GM18526 (cell line): ENCODE results near the gene ACE.

Source experiments
- POLR2A ChIP-seq: IDR thresholded peaks from 3 replicates; pipeline ENCODE4 v1.6.1; 2011; ENCODE audit not compliant: insufficient read length; ENCODE audit errors: extremely low read depth

ACE gene

DNA sequence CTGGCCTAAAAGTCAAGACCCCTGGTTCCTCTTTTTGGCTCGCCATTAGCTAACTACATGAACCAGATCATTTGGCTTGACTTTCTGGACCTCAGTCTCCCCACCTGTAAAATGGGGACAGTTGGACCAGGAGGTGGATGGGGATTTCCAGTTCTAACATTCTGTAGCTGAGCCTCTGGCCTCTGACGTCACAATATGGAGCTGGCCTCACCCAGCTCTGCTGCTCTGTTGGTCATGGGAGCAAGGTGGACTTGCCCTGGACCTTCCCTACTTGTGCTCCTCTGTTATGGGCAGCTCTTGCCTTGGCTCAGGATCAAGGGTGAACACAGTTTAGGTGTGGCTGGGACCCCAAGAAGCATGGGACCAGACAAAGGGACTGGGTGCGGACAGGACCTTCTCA is 29.8 kb downstream of the ACE start:
- no peak for TF ChIP-seq POLR2A

DNA sequence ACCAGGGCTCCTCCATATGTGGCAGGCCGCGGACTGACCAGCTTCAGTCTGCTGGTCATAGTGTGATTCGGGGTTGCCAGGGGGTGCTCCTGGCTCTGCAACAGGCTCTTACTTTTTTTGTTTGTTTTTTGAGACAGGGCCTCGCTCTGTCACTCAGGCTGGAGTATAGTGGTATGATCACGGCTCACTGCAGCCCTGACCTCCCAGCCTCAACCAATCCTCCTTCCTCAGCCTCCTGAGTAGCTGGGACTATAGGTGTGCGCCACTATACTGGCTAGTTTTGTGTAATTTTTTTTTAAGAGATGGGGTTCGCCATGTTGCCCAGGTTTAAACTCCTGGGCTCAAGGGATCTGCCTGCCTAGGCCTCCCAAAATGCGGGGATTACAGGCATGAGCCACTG is 34.5 kb downstream of the ACE start:
- TF ChIP-seq POLR2A = no peak

DNA sequence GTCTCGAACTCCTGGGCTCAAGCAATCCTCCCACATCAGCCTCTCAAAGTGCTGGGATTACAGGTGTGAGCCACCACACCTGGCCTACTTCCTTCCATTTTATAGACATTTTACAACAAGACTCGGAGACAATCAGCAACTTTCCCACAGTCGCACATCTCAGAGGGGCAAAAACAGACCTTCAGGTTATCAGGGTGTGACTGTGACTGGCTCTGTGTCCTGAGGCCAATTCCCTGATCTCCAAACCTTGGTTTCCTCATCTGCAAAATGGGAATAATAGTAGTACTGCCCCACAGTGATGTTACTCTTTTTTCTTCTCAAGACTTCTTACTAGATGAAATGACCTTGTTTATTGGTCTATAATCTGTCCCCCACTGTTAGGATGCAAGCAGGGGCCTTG is 35.5 kb downstream of the ACE start:
- no peak for TF ChIP-seq POLR2A

DNA sequence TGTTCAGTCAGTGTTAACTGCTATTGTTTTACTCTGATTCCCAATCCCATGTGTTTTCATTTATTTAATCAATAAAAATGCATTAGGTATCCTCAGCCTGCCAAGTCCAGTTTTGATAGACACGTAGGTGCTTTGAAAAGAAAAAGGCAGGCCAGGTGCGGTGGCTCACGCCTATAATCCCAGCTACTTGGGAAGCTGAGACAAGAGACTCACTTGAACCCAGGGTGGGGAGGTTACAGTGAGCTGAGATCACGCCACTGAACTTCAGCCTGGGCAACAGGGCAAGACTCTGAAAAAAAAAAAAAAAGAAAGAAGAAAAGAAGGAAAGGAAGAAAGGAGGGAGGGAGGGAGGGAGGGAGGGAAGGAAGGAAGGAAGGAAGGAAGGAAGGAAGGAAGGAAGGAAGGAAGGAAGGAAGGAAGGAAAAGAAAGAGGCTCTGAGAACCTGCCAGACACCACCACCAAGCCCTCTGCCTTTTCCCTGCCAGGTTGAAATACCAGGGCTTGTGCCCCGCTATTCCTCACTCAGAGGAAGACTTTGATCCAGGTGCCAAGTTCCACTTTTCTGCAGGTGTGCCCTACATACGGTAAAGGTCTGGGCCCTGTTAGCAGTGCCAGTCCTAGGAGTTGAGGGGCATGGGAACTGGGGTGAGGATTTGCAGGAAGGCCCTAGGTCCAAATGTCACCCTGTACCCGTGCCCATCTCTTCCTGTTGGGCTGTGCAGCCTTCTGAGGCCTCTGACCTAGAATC is 36.2 kb downstream of the ACE start:
- TF ChIP-seq POLR2A = no peak

DNA sequence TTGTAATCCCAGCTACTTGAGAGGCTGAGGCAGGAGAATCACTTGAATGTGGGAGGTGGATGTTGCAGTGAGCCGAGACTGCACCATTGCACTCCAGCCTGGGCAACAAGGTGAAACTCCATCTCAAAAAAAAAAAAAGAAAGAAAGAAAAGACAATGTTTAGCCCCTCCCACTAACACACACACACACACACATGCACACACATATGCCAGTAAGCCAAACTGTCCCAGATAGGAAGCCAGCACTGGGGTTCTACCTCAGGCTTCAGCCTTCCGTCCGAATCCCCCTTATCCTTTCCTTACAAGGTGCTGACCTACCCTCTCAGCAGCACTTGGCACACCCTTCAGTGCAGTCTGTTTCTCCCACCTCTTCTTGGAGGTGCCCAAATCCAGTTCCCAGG is 37.6 kb downstream of the ACE start:
- TF ChIP-seq POLR2A = no peak

DNA sequence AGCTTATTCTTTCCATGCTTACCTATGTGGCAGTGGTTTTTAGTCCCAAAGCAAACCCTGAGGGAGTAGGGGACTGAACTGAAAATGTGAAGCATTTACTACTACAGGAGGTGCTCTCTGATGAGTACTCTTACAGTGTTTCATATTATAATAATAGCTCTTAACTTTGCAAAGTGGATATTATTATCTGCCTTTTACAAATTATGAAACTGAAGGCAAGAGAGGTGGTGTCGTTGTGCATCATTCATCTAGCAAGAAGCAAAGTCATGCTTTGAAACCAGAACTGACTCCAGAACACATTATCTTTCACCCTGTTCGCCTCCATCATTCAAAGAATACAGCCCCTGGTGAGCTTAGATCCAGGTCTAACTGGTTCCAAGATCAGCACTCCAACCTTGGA is 38.1 kb downstream of the ACE start:
- no peak for TF ChIP-seq POLR2A

DNA sequence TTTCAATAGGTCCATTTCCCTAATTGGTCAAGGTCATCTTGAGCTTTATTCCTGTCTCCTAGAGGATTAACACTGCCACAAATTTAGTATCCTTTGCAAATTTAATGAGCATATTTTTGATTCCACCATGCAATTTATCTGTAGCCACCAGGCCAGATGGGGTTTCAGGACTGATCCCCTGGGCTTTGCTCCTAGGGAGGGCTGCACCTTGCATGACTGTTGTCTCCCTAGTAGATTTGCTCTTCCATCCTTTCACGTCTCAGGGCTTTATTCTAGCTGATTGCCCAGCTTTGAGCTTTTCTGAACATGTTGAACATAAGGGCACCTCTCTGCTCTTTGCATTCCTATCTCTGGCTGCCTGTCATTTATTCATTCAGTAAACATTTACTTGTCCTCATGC is 38.6 kb downstream of the ACE start:
- no peak for TF ChIP-seq POLR2A

DNA sequence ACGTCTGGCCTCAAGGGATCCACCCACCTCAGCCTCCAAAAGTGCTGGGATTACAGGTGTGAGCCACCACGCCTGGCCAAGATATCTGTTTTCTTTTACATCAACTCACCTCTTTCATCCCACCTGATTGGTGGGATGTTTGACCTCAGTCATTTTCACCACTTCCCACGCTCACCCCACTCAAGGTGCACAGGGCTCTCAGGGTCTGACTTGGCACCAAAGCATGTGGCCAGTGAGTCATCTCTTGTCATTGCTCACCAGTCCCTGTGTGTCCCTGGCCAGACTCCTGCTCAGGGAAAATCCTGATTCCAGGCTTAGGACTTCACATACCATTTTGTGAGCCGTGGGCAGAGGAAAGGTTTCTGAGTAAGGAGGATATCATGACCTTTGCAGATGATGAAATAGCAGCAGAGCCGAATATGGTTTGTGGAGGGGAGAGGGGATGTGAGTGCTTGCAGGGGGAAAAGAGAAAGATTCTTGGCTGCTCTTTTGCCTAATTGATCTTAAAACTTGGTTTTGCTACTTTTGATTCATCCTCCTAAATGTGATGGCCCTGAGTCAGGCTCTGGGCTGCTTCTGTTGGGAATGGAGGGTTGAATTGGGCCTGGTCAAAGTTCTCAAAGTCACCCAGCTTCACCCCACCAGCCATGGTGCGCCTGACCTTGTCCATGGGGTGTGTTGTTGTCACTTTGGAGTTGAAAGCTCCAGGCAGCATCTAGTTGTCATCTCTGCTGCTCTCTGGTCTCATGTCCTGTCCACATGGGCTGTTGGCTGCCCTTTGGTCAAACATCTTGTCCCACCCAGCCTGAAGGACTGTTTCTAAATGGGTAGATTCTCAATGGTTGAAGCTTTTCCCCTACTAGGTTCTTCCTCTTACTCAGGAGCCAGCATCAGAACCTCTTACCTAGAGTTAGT is 40.3 kb downstream of the ACE start:
- TF ChIP-seq POLR2A = no peak

DNA sequence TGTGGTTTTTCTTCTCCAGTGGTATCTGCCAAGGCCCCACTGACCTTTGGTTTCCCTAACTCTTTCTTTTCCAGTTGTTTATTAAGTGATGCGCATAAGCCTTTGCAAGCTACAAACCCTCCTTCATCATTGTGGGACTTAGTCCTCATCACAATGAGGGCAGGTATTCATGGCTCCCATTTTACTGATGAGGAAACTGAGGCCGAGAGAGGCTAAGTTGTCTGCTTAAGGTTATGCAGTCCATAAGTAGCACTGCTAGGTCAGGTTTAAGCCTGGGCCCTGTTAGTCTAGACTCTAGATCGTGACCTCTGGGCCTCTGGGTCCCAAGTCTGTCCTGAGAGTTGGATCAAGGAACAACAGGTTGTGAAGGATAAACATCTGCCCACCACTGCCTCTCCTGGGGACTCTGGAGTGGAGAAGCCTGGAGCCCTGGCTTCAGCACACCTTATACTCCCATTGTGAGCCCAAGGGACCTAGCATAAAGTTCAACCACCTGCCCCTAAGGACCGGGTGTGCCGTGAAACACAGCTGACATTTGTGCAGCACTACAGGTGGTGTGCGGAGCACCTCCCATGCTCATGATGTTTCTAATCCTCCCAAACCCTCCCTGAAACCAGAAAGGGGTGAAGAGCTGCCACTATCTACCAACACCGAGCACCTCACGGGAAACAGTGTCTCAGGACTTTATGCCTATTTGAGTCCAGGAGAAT is 41.1 kb downstream of the ACE start:
- no peak for TF ChIP-seq POLR2A

DNA sequence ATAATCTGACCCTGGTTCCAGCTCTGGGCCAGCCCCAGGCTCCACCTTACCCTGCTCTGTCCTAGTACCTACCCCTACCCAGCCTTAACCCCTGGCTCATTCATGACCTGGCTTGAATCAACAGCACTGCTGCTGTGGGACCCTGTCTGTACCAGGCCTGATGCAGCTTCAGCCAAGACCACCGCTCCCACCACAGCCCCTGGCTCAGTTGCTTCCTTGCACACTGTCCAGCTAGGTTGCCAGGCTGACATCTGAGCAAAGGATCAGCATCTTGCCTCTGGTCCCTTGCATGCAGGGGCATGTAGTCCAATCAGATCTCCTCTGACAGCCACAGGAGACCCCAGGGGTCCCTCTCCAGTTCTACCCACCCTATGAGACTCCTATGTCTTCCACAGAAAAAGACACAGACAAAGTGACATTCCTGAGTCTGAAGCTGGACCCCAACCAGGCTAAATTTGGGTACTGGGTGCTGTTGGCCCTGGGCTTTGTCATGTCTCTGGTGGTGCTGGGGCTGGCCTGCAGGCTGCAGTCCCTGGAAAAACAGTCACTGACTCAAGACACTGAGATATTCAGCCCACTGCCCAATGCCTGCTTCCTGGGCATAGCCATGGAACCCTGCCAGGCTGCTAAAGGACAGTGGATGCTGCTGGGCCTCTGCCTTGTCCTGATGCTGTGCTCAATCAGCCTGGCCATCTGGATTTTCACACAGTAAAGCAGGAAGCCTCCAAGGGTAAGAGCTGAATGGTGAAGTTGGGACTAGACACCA is 42.4 kb downstream of the ACE start:
- TF ChIP-seq POLR2A = no peak

DNA sequence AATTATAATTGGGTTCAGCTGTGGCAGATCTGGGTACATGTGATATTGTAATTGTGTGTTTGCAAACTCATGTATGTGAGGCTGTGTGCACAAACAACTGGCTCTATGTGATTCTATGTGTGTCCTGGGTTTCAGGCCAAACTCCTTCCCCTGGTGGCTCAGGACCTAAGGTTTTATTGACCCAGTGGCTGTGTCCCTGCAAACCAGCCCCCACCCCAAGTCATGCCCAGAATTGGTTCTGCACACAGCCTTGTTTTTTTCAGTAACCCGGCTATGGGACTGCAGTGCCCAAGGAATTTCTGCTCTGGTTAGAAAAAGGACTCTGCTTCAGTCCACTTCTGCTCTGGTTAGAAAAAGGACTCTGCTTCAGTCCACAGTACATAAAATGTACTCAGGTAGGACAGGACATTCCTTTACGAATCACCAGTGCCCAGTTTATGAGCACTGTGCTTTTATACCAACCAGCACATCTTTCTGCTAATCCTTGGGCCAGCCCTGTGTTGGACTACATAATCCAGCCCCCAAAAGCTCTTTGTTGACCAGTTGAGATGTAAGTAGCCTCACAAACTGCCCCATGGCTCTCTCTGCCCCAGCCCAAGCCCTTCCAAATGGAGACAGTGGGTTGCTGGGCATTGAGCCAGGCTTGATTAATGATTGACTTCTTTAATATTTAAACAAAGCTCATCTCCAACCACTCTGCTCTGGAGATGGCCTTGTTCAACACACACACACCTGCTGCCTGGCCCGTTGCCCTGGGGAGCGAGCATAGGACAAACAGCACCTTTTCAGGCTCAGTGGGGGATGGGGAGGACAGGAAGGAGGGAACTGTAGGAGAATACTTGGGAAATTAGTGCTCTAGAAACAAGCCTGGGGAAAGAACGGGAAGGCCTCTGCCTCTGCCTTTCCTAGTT is 43.4 kb downstream of the ACE start:
- TF ChIP-seq POLR2A = no peak

DNA sequence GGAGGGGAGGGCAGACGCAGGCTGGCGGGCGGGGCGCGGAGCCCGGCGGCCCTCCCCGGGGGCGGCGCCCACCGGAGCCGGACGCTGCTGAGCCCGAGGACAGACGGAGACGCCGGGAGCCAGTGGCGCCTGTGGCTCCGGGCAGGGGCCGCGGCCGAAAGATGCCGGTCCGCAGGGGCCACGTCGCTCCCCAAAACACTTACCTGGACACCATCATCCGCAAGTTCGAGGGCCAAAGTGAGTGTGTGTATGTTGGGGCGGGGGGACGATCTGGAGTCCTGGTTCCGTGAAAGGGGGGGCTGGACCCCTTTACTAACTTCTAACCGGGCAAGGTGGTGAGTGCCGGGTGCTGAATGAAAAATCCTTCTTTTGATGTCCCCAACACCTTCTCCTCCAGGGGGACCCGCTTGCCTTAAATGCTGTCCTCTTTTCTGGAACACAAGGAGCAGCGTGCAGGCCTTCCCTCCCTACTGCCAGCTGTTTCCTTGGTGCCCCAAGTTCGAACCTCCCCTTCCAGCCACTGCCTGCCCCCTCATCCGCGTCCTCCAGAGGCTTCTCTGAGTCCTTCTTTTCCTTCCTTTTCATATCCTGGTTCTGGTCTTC is 46.5 kb downstream of the ACE start, which contains the start of gene KCNH6:
Gene KCNH6 (plus strand): TSS at position 106 of the 603 bp plus-strand sequence. CDS start 56 bp downstream, at position 162.
- no peak for TF ChIP-seq POLR2A

DNA sequence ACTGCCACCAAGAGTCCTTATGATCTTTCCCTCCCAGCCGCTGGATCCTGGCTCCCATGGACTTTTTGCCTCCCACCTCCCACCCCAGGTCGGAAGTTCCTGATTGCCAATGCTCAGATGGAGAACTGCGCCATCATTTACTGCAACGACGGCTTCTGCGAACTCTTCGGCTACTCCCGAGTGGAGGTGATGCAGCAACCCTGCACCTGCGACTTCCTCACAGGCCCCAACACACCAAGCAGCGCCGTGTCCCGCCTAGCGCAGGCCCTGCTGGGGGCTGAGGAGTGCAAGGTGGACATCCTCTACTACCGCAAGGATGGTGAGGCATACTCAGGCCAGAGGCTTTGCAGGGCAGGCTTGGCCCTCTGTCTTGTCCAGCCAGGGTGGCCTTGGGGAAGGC is 47.2 kb downstream of the ACE start:
- TF ChIP-seq POLR2A = no peak
